Activated CD8-positive, alpha-beta memory T cell treated with anti-CD3 and anti-CD28 coated beads, Interleukin-2, amount 10 ng/mL, durations not matched to agents 7 days and 5 days (primary cell): ENCODE measurements around the gene CDK5R1. TPM values are rescaled to one million over a fixed set of nuclear protein-coding genes. Genes with fewer than 3 reads are reported as not detected.
A peak's percentile ranks its signal among the peaks of the same experiment; 100 is the strongest.

Source experiments
- ATAC-seq: fragments of 150-1000 bp; cut with Tn5 transposase; one replicate; pipeline ENCODE4 v1.10.0; 2021; ENCODE audit warnings: moderate library complexity
- CTCF ChIA-PET: fragments of 350-600 bp; sonication (Branson Sonifier 250); formaldehyde crosslinking; loops from one replicate; lab custom pipeline; 2021; ENCODE audit warnings: antibody characterized with exemption; lab: Charles Lee
- DNase-seq: peaks from one replicate; pipeline ENCODE4 v3.0.0-alpha.2; 2020
- H3K27ac Mint-ChIP-seq: one replicate; pipeline ENCODE4 v1.8.0; 2021; ENCODE audit warnings: mild to moderate bottlenecking, mixed read lengths
- H3K27me3 Mint-ChIP-seq: one replicate; pipeline ENCODE4 v1.8.0; 2021; ENCODE audit warnings: mixed read lengths
- H3K36me3 Mint-ChIP-seq: one replicate; pipeline ENCODE4 v1.8.0; 2021; ENCODE audit warnings: mild to moderate bottlenecking, mixed read lengths
- H3K4me1 Mint-ChIP-seq: one replicate; pipeline ENCODE4 v1.8.0; 2021; ENCODE audit warnings: mixed read lengths
- H3K4me3 Mint-ChIP-seq: one replicate; pipeline ENCODE4 v1.8.0; 2021; ENCODE audit warnings: mild to moderate bottlenecking, moderate library complexity, mixed read lengths
- H3K9me3 Mint-ChIP-seq: one replicate; pipeline ENCODE4 v1.8.0; 2022; ENCODE audit warnings: low read depth, mixed read lengths
- total RNA-seq, 2 experiments: library from RNA; stranded (reverse); gene quantifications; one replicate each; pipeline ENCODE4 v1.2.3, GENCODE V29; 2021

The CDK5R1 gene
- total RNA-seq, 2 experiments from 2014 or later: 3.3 to 3.5 TPM

DNA sequence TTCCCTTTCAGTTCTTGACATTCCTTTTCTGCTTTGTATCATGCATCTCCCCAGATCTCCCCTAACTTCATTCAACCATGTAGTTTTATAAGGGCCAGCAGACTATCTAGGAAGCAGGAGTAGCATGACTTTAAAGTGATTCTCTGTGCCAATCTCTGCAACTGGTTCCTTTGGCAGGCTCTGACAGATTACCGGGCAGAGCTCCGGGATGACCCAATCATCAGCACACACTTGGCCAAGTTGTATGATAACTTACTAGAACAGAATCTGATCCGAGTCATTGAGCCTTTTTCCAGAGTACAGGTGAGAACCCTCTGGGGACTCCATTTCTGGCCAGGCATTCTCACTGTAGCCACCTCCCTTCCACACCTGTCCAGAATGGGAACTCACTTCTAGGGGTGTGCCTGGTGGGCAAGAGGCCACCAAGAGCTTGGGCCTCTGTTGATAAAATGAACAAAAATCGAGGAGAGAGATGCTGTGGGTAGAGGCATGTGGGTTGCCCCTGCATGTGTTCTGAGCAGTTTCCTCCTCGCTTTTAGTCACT lies 7.6 kb upstream of the CDK5R1 start:
- no peak for ATAC-seq
- H3K36me3 Mint-ChIP-seq: peaks cover 50% of the 10 kb centered on the region
- CTCF ChIA-PET: interaction anchor here (1.4 to 1.8 kb wide), 2 partner anchors 8 to 17 kb away, joined by 3 to 4 read pairs; no protein-coding TSS in a partner anchor

DNA sequence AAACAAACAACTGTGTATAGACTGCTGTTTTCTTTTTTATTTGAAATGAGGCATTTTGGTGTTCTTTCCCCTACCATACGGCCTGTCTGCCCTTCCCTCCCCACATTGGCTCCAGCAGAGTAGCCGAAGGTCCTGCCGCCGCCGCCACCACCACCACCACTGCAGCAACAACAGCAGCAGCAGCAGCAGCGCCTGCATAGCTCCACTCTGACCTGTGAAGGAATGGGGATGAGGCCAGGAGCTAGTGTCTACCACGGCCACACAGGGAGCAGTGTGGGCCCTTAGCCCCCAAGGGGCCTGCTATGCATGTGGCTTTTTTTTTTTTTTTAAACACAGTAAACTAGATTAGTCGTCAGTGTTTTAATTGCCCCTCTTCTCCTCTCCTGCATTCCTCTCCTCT lies 5.6 kb upstream of the CDK5R1 start:
- DNase-seq (no peak), ATAC-seq (no peak)
- Mint-ChIP-seq H3K36me3 (peaks cover 37% of the 10 kb centered on the region), H3K27me3 (no peaks in the 10 kb centered on the region), H3K9me3 (no peaks in the 10 kb centered on the region), H3K27ac (no peak overlapping the region), H3K4me1 (peaks cover 4% of the 10 kb centered on the region), H3K4me3 (no peak overlapping the region)
- CTCF ChIA-PET: interaction anchor here (0.7 to 4.9 kb wide), 5 partner anchors 8 to 275 kb away, joined by 3 to 32 read pairs (median 3); no protein-coding TSS in a partner anchor

More for the DNA sequence above, 7.6 kb upstream of the CDK5R1 start:
- DNase-seq: no peak
- no peak overlapping the region for H3K4me3 Mint-ChIP-seq
- H3K27me3 Mint-ChIP-seq: no peaks in the 10 kb centered on the region
- no peaks in the 10 kb centered on the region for H3K9me3 Mint-ChIP-seq
- H3K4me1 Mint-ChIP-seq: peaks cover 4% of the 10 kb centered on the region
- no peak overlapping the region for H3K27ac Mint-ChIP-seq

DNA sequence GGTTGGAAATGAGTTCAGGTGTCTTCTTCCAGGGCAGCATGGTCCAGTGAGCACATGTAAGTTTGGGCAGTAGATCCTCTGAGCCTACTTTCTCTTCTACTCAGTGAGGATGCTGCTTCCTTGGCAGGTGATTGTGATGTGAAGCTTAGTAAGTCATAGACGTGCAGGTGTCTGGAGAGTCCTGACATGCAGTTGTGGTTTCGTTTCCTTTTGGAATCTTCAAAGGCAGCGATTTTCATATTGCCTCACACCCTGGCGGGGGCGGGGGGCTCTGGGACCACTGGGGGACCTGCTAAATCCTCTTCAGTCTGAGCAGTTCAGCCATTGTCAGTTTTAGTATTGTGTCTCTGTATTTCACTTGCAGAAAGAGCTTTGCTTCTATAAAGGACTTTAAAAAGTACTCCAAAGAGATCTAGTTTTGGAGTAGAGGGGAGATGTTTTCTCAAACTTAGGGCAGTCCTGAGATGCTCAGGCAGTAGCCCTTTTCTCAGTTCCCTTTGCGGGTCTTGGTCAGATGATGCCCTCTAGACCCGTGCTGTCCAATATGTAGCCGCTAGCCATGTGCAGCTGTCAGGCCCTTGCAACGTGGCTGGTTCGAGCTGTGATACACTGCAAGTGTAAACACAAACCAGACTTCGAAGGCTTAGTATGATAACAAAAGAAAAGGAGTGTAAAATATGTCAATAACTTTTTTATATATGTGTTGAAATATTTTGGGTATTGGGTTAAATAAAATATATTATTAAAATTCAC lies 4.0 kb upstream of the CDK5R1 start:
- no peak overlapping the region for H3K4me3 Mint-ChIP-seq
- CTCF ChIA-PET: interaction anchor here (0.6 to 4.9 kb wide), 16 partner anchors 10 to 300 kb away, joined by 3 to 32 read pairs (median 4); partner anchors contain the start of gene PSMD11
- peaks cover 7% of the 10 kb centered on the region for H3K4me1 Mint-ChIP-seq
- ATAC-seq (no peak), DNase-seq (no peak)
- no peak overlapping the region for H3K27ac Mint-ChIP-seq
- no peaks in the 10 kb centered on the region for H3K9me3 Mint-ChIP-seq
- peaks cover 3% of the 10 kb centered on the region for H3K27me3 Mint-ChIP-seq
- H3K36me3 Mint-ChIP-seq: peaks cover 29% of the 10 kb centered on the region

GRCh38 chr17:32483451-32484019 lies 3.3 kb upstream of the CDK5R1 start:
- DNase-seq (peak; percentile 55), ATAC-seq (no peak)
- CTCF ChIA-PET: interaction anchor here (0.7 to 4.9 kb wide), 25 partner anchors 11 to 395 kb away, joined by 3 to 32 read pairs (median 4); partner anchors contain the start of gene PSMD11
- H3K9me3 Mint-ChIP-seq: no peaks in the 10 kb centered on the region
- H3K4me1 Mint-ChIP-seq: peaks cover 12% of the 10 kb centered on the region
- no peak overlapping the region for H3K27ac Mint-ChIP-seq
- H3K36me3 Mint-ChIP-seq: peaks cover 27% of the 10 kb centered on the region
- peaks cover 8% of the 10 kb centered on the region for H3K27me3 Mint-ChIP-seq
- H3K4me3 Mint-ChIP-seq: no peak overlapping the region

DNA sequence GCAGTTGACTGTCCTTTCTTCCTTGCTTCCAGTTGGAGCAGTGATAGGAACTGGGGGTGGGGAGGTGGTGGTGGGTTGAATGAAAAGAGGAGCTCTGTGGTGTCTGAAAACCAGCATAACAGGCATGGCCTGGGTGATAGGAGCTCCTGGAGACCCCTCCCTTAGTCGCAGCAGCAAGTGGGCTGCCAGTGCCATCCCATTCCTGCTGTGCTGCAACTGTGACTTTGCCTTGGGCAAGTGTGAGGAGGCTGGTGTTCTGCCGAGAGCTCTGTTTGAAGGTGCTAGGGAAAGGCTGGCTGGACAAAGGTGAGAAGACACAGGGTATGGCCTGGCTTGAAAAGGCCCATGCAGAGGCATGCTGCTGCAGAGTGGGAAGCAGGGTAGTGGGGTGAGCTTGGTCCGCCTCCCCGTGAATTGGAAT lies 2.7 kb upstream of the CDK5R1 start:
- ATAC-seq: no peak
- CTCF ChIA-PET: interaction anchor here (0.7 to 4.9 kb wide), 21 partner anchors 12 to 394 kb away, joined by 3 to 32 read pairs (median 4); partner anchors contain the start of gene PSMD11
- Mint-ChIP-seq H3K27ac (no peak overlapping the region), H3K9me3 (no peaks in the 10 kb centered on the region), H3K4me1 (peaks cover 14% of the 10 kb centered on the region), H3K27me3 (peaks cover 8% of the 10 kb centered on the region), H3K4me3 (no peak overlapping the region), H3K36me3 (peaks cover 29% of the 10 kb centered on the region)
- no peak for DNase-seq

GRCh38 chr17:32484628-32485027 lies 2.2 kb upstream of the CDK5R1 start:
- Mint-ChIP-seq H3K4me3 (no peak overlapping the region), H3K27me3 (peaks cover 8% of the 10 kb centered on the region), H3K9me3 (no peaks in the 10 kb centered on the region), H3K36me3 (peaks cover 29% of the 10 kb centered on the region), H3K27ac (no peak overlapping the region), H3K4me1 (peaks cover 18% of the 10 kb centered on the region)
- CTCF ChIA-PET: interaction anchor here (0.7 to 5.0 kb wide), 13 partner anchors 12 to 297 kb away, joined by 3 to 34 read pairs (median 4); no protein-coding TSS in a partner anchor
- DNase-seq: no peak
- no peak for ATAC-seq

DNA sequence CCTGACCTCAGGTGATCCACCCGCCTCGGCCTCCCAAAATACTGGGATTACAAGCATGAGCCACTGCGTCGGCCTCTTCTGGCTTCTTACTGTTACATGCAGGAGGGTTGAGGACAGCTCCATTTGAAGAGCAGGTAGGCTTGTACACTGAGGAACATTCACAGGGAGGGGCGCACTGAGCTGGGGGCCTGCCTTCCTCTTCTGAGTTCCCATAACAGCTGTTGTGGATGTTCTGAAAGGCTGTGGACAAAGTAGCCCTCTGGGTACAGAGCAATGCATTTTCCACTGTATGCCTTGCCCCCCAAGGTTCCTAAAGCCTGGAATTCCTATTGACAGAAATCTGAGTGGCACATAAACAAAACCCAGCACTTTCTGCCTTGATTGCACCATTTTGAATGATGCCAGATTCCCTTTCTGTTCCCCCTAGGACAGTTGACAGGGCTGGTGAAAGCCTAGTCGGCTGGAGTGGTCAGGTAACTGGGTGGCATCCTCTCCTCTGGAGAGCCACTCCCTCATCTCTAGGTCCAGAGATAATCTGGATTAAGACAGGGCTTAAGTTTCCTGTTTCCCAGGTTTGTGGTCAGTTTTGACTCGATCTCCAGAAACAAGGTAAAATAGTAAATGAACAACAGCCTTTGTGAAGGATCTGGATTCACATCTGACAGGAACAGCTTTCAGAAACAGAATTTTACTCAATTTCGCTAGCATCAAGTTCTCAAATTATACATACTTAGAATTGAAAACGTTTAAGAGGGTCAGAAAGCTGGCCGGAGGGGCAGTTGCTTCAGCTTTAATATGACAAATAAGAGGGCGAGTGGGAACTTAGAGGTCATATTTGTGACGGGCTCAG lies 1.3 kb upstream of the CDK5R1 start:
- Mint-ChIP-seq H3K4me1 (peaks cover 20% of the 10 kb centered on the region), H3K27ac (peak overlapping the region; percentile 24), H3K36me3 (peaks cover 27% of the 10 kb centered on the region), H3K9me3 (no peaks in the 10 kb centered on the region), H3K4me3 (peak overlapping the region; percentile 52), H3K27me3 (peaks cover 8% of the 10 kb centered on the region)
- CTCF ChIA-PET: interaction anchor here (3.3 to 5.0 kb wide), 3 partner anchors 13 to 123 kb away, joined by 13 to 34 read pairs (median 22); no protein-coding TSS in a partner anchor
- ATAC-seq (no peak), DNase-seq (no peak)

DNA sequence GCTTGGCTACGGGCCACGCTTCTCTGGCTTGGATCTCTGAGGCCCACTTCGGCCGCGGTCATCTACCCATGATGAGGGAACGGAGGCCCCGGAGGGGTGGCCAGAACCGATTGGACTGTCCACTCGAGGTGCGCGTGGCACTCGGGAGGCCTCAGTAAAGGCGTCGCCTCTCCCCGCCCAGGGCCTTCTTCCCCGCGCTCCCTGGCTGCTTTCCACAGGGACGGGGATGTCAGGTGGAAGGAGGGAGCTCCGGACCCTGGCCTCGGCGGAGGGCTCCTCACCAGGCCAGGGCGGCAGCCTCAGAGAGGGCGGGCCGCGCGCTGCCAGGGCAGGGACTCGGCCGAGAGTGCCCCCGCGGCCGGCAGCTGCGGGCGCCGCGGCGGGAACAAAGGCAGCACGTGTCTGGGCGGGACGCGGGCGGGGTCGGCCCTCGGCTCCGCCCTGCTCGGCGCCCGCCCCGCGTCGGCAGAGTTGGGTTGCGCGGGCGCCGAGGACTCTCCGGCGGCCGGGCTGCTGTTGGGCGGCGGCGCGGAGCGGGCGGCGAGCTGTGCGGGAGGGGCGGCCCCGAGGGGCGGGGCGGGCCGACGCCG lies 587 bp upstream of the CDK5R1 start:
- Mint-ChIP-seq H3K36me3 (peaks cover 24% of the 10 kb centered on the region), H3K9me3 (no peaks in the 10 kb centered on the region), H3K4me3 (peak overlapping the region; percentile 52), H3K4me1 (peaks cover 24% of the 10 kb centered on the region), H3K27ac (no peak overlapping the region), H3K27me3 (peaks cover 8% of the 10 kb centered on the region)
- peak; percentile 63 for DNase-seq
- CTCF ChIA-PET: interaction anchor here (0.6 to 5.0 kb wide), 6 partner anchors 24 to 595 kb away, joined by 3 to 34 read pairs (median 5); no protein-coding TSS in a partner anchor
- peak; percentile 82 for ATAC-seq

- no peak for DNase-seq
- Mint-ChIP-seq H3K9me3 (no peaks in the 10 kb centered on the region), H3K27ac (peak overlapping the region; percentile 56), H3K4me3 (peak overlapping the region; percentile 84), H3K4me1 (peaks cover 36% of the 10 kb centered on the region), H3K27me3 (peaks cover 8% of the 10 kb centered on the region), H3K36me3 (peaks cover 19% of the 10 kb centered on the region)
- CTCF ChIA-PET: interaction anchor here (0.8 to 5.0 kb wide), 13 partner anchors 9 to 296 kb away, joined by 3 to 34 read pairs (median 4); partner anchors contain the start of gene PSMD11
- peak; percentile 30 for ATAC-seq
These were observed 832 bp downstream of the CDK5R1 start for GRCh38 chr17:32487473-32488176.

GRCh38 chr17:32488177-32488542 lies 1.4 kb downstream of the CDK5R1 start:
- no peak for DNase-seq
- H3K4me3 Mint-ChIP-seq: peak overlapping the region; percentile 84
- H3K4me1 Mint-ChIP-seq: peaks cover 41% of the 10 kb centered on the region
- H3K36me3 Mint-ChIP-seq: peaks cover 19% of the 10 kb centered on the region
- CTCF ChIA-PET: interaction anchor here (0.8 to 5.0 kb wide), 8 partner anchors 8 to 171 kb away, joined by 3 to 34 read pairs (median 4); partner anchors contain the start of gene PSMD11
- no peak overlapping the region for H3K27ac Mint-ChIP-seq
- H3K27me3 Mint-ChIP-seq: peaks cover 8% of the 10 kb centered on the region
- H3K9me3 Mint-ChIP-seq: no peaks in the 10 kb centered on the region
- ATAC-seq: no peak

DNA sequence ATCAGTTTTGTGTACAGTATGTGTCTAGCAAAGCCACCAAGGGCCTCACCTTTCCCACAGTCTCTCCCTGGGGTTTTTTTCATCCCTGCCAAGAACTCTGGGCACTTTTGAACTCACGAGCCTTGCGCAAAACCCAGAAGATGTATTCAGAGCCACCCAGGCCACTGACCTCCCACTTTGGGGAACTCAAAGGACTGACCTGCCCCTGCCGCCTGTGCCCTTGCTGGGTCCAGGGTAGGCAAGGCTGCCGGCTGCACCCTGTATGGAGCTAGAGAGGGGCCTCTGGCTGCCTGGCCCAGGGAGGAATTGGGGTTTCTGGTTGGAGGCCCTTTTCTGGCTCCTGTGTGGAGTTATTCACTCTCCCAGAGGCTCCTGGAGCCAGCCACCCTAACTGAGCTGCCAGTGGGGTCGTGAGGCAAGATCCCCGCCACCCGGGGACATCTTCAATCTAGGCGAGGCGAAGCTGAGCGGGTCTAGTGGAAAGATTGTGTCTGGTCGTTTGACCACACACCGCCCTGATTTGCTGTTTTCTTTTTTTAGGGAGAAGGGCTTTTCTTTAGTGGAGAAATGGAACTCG lies 1.9 kb downstream of the CDK5R1 start:
- peaks cover 19% of the 10 kb centered on the region for H3K36me3 Mint-ChIP-seq
- DNase-seq: no peak
- ATAC-seq: no peak
- H3K9me3 Mint-ChIP-seq: no peaks in the 10 kb centered on the region
- peaks cover 38% of the 10 kb centered on the region for H3K4me1 Mint-ChIP-seq
- H3K27me3 Mint-ChIP-seq: peaks cover 8% of the 10 kb centered on the region
- H3K4me3 Mint-ChIP-seq: peak overlapping the region; percentile 20
- H3K27ac Mint-ChIP-seq: no peak overlapping the region
- CTCF ChIA-PET: interaction anchor here (0.9 to 5.0 kb wide), 5 partner anchors 10 to 45 kb away, joined by 3 to 34 read pairs (median 4); partner anchors contain the start of gene PSMD11
